GM18511 (cell line): ENCODE data around the gene STMN3.
"Not testable (repeated sequence)": the region's sequence is repeated elsewhere in the genome, so short reads cannot be mapped to it uniquely, and the experiment has no call there.

Source experiments
- ATAC-seq: cut with Tn5 transposase; IDR thresholded peaks from one replicate; pipeline ENCODE4 v1.9.1; 2021; ENCODE audit warnings: mild to moderate bottlenecking, moderate library complexity; ENCODE audit not compliant: unreplicated experiment

Gene STMN3

DNA sequence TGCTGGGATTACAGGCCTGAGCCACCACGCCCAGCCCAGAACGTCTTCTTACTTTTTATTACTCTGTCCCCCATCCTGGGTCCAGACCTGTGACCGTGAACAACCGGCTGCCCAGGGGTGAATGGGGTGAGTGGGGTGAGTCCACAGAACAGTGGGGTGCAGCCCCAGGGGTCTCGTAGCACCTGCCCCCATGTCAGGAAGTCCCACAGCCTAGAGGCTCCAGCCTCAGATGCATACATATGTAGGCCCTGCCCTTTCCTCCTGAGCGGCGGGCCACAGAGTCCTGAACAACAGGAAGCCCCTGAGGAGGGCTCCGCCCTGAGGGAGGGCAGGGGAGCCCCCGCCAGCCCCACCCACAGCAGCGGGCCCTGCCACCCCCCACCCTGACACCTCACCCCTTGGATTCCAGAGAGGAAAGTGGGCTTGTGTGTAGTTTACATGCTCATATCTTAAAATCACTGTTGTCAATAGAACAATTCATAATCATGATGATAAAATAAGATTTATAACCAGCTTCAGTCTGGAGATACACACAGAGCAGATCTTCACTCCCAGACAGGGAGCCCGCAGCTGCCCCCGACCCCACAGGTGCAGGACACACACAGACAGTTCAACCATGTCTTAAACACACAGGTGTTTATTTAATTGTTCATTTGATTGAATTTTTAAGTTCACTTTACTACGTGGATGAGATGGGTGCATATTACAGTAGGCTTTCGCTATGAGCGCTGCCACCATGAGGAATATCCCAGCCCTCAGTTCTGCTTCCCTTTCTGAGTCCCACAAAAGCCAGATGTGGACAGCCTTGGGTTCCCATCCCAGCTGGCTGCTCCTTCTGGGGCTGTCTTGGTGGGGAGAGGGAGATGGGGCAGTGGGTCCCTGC is 13.9 kb downstream of the STMN3 start:
- no peak for ATAC-seq

DNA sequence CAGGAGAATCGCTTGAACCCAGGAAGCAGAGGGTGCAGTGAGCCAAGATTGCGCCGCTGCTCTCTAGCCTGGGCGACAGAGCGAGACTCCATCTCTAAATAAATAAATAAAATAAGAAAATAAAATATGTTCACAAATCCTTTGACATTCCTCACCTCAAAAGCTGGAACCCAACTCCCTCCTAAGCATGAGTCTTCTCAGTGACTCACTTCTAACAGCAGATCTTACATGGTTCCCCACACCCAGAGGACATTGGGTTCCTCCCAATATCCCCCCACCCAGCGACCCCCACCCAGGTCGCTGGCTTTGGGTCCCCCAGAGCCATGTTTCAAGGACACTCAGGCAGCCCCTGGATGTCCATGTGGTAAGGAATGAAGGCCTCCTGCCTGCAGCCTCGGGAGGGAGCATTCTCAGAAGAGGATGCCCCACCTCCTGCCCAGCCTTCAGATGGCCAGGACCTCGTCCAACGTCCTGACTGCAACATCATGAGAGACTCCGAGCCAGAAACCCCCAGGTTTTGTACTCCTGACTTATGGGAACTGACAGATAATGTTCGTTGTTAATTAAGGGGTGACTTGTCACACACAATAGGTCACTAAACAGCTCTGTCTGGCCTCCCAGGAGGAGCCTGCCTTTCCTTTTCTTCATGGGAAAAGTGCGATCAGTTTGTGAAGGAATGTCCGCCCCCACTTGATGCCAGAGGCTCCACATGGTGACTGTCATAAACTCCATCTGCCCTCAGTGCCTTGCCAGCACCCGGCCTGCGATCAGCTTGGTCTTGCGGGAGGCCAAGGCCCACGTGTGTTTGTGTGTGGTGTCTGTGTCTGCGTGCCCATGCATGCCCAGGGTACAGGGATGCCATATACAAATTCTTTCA is 16.2 kb downstream of the STMN3 start:
- ATAC-seq: no peak

DNA sequence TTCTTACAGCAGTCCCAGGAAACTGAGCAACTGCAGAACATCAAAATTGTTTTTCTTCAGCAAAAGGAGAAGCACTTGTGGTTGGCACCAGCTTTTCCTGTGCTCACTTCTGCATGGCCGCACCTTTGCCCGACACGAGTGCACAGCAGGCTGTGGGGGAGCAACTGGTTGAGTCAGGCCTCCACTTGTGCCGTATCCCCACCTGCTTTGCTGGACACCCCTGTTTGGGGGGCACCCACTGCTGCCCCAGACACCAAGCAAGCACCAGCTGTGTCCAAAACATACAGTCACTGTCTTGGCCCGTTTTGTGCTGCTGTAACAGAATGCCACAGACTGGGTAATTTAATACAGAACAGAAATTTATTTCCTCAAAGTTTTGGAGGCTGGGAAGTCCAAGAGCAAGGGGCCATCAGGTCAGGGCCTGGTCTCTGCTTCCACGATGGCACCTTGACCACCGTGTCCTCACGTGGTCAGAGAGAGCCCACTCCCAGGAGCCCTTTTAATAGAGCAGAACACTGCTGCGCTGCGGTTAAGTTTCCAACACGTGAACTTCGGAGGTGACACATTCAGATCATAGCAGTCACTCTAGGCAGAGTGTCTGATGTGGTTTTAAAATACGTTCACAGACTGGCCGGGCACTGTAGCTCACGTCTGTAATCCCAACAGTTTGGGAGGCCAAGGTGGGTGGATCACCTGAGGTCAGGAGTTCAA is 17.6 kb downstream of the STMN3 start:
- ATAC-seq: peak; percentile 73

DNA sequence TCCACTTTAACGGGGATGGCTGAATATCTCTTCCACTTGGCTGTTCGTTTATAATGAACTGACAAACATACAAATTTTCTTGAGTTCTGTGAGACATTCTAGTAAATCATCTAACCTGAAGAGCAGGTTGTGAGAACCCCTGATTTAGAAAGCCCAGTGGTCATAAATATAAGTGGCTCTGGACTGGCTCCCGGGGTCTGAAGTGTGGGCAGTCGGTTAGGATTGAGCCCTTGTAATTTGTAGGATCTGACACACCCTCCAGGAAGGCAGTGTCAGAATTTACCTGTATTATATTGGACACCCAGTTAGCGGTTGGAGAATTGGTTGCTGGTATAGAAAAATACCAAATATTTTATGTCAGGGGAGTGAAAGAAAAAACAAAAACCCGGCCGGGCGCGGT is 19.5 kb downstream of the STMN3 start:
- ATAC-seq: no peak

DNA sequence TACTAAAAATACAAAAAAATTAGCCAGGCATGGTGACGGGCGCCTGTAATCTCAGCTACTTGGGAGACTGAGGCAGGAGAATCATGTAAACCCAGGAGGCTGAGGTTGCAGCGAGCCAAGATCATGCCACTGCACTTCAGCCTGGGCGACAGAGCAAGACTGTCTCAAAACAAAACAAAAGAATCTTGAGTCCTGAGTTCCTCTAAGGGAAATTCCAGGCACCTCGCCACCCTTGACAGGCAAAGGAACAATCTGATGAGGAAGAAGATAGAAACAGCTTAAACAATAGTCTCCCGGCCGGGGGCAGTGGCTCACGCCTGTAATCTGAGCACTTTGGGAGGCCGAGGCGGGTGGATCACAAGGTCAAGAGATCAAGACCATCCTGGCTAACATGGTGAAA is 21.8 kb downstream of the STMN3 start:
- not testable (repeated sequence) for ATAC-seq

DNA sequence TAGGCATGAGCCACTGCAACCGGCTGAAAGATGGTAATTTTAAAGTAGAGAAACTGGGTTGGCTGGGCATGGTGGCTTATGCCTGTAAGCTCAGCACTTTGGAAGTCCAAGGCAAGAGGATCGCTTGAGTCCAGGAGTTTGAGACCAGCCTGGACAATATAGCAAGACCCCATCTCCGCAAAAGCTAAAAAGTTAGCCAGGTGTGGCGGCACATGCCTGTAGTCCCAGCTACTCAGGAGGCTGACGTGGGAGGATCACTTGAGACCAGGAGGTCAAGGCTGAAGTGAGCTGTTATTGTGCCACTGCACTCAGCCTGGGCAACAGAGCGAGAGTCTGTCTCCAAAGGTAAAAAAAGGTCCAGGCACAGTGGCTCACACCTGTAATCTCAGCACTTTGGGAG is 22.3 kb downstream of the STMN3 start:
- not testable (repeated sequence) for ATAC-seq

DNA sequence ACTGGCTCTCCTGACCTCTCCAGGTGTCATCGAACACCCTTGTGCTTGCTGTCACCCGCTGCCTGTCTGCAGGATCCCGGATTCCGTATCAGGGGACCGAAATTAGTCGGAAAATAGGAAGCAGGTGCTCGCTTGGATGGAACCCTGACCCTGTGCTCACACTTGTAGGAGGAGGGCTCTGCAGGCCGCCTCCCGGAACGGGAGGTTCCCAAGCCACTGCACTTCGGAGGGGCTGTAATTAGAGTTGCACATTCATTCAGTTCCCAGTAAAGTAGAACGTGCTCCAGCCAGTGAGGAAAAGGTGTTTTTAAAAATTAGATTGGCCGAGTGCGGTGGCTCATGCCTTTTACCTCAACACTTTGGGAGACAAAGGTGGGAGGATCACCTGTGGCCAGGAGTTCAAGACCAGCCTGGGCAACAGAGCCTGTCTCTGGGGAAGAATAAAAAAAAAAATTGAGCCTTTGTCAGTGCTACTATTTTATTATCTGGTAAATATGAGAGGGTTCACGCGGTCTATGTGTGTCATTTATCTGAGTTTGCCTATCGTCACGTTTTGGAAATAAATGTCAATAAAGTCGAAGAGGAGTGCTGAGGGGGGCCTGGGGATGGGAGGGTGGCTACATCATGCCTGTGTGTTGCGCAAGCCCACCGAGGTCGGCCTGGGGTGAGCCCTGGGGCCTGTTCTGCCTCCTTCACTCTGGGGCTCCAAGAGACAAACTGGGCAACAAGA is 24.8 kb downstream of the STMN3 start:
- ATAC-seq: no peak

DNA sequence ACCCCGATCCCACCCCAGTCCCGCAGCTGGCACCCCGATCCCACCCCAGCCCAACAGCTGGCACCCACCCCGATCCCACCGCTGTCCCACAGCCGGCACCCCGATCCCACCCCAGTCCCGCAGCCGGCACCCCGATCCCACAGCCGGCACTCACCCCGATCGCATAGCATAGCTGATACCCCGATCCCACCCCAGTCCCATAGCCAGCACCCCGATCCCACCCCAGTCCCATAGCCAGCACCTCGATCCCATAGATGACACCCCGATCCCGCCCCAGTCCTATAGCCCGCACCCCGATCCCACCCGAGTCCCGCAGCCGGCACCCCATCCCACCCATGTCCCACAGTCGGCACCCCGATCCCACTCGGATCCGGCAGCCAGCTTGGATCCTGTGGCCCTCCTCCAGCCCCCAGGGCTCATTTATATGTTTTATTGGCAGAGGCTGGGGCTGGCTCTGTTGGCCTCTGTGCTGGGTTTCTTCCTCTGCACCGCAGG is 25.4 kb downstream of the STMN3 start:
- ATAC-seq: no peak

DNA sequence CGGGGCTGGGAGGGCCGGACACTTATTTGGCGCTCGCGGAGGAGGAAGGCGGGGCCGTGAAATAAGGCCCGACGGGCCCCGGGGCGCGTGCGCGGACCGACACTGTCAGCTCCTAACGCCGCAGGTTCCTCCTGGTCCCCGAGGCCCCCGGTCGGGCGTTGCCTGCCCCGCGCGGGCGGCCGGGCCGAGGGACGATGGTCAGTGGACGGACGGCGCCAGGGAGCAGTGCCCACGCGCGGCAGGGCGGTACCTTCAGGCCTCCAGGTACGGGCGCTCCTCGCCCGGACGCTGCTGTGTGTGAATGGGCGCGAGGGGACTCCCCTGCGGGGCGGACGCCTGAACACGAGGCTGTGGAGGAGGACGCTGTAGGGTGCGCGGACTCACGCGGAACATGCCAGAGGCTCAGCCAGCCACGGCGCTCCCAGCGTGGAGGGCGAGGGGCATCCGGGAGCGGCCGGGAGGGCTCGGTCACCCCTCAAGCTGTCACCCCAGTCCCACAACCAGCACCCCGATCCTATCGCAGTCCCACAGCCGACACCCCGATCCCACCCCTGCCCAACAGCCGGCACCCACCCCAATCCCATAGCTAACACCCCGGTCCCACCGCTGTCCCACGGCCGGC is 26.0 kb downstream of the STMN3 start:
- peak; percentile 71 for ATAC-seq

DNA sequence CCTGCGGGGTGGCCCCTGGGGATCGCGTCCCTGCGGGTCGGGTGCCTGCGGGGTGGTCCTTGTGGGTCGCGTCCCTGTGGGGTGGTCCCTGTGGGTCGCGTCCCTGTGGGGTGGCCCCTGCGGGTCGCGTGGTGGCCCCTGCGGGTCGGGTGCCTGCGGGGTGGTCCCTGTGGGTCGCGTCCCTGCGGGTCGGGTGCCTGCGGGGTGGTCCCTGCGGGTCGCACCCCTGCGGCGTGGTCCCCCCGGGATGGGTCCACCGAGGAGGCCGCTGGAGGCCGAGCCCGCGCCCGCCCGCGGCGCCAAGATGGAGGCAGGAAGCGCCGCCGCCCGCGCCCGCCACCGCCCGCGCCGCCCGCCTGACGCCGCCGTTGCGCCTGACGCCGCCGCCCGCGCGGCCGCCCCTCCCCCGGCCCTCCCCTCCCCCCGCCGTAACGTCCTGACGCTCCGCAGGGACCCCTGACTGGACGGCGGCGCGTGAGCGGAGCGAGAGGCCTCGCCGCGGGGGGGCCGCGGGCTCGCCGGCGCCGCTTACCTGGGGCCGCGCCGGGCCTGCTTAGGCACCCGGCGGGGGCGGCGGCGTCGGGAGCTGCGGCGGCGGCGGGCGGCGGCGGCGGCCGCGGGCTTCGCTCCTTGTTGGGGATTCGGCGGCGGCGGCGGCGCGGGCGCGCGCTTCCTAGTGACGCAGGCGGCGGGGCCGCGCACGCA is 26.6 kb downstream of the STMN3 start, which contains the start of gene GMEB2:
Gene GMEB2 (minus strand): TSS at position 678 of the 705 bp plus-strand sequence. CDS start 7,704 bp downstream, outside the sequence.
- ATAC-seq: peak; percentile 52

DNA sequence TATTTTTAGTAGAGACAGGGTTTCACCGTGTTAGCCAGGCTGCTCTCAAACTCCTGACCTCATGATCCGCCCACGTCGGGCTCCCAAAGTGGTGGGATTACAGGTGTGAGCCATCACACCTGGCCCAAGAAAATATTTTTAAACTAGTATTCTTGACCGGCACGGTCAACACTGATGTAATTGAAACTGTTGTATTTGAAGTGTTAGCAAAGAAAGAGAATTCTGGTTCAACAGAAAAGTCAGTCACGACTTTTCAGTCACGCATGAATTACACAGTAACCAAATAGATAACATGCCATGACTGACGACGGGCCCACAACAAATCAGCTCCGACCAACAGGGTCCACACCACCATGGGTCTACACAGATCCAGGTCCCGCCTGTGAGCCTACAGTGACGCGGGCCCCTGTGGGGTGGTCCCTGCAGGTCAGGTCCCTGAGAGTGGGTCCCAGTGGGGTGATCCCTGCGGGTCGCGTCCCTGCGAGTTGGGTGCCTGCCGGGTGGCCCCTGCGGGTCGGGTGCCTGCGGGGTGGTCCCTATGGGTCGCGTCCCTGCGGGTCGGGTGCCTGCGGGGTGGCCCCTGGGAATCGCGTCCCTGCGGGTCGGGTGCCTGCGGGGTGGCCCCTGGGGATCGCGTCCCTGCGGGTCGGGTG is 27.3 kb downstream of the STMN3 start:
- ATAC-seq: no peak

DNA sequence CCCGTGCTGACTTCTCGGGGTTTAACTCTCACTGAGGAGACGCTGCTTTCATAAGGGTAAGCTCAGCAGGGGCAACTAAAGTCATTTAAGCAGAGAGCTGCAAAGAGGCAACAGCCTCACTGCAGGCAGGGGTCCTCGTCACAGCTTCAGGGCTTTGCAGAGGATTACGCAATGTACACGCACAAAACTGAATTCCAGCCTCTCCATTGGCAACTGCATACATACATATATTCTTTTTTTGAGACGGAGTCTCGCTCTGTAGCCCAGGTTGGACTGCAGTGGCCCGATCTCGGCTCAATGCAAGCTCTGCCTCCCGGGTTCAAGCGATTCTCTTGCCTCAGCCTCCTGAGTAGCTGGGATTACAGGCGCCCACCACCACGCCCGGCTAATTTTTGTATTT is 28.7 kb downstream of the STMN3 start:
- ATAC-seq: no peak

DNA sequence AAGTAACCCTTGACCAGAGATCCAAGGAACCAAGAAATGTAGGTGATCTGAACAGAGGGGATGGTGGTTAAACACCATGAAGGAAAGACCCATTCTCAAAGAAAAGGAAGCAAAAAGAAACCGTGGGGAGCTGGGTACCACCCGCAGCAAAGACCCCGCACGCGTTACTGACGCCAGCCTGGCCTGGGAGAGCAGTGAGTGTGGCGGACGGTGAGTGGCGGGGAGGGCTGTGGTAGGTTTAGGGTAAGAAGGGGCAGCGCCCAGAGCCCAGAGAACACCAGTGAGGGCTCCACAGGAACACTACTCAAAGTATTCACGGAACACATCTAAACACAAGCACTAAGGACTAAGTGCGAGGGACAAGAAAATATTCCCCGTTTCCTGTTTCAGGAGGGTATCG is 30.5 kb downstream of the STMN3 start:
- ATAC-seq: no peak

DNA sequence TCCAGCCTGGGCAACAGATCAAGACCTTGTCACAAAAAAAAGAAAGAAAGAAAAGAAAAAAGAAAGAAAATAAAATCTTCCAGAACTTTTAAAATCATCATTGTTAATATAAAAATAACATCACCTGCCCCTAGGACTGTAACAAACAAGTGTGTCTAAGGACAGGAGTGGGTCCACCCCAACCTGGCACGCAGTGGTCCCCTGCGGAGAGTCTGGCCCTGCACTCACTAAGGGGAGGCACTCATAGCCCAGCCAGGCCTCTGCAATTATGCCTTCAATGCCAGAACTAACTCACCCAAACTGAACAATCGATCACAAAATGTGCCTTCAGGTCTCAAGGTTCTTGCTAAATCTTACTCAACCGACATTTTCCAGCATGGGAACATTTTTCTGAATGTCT is 31.1 kb downstream of the STMN3 start:
- ATAC-seq: no peak

DNA sequence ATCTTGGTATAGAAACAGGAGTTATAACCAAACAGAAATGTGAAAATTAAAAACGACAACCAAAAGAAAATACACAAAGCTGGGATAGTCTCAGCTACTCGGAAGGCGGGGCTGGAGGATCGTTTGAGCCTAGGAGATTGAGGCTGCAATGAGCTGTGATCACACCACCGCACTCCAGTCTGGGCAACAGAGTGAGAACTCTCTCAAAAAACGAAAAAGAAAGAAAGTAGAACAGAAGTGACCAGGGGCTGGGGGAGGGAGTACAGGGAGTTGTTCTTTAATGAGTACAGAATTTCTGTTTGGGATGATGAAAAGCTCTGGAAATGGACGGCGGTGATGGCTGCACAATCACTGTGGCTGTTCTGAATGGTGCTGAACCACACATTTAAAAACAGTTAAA is 32.2 kb downstream of the STMN3 start:
- no peak for ATAC-seq

DNA sequence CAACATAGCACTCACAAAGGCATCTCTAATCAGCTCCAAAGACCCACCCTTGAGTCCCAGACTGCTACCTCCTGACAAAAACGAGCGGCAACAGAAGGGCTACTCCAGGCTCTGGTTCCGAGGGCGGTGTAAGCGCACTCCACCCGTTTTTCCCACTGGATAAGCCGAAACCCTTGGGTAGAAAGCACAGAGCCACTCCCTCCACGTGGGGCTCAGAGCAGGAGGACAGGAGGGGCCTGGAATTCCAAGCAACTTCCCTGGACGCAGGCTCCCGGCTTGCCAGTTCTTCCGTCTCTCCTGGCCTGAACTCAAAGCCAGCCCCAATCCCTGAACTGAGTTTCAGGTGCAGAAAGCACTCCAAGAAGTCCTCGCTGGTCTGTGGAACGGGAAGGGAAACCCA is 33.7 kb downstream of the STMN3 start:
- ATAC-seq: no peak

DNA sequence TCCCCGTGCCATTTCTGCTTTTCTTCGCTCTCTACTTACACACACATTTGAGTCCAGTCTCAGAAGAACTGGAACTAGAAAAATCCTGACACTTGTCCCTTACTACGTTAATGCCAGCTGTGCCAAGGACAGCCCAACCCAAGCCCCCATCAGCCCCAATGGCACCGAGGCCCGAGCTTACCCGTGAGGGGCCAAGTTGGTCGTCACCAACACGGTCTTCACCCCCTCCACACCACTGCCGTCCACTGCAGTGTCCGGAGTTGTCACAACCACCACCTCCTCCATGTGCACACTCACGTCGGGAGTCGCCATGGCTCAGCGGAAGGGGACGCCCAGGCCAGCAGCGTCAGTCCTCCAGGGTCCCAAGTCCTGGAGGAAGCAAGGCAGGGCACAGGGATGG is 34.1 kb downstream of the STMN3 start:
- no peak for ATAC-seq

DNA sequence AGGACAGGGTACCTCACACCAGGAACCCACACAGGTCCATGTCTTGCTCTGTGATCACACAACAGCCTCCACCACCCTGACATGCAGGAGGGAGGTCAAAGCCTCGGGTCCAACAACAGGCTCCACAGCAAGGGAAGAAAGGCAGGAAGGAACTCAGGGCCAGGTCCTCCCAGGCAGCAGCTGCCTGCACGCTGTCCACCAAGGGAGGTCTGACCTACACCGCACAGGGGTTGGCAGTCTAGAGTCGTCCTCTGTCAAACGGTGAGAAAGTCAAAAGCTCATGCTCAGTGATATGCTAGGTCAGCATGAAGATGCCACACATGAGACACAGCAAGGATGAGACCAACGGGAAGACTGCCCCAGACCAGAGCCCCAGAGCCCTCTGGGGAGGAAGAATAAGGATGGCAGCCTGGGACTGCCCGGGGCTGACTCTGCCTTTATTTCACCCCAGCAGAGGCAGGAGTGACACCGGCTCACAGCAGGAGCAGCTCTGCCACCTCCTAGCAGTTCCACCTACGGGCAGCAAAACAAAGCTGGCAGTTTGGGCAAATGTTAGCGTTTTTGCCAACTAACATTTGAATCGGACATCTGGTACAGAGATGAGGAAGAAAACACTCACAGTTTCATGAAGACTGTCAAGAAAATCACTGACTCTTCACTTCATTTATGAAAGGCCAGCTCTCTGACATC is 34.8 kb downstream of the STMN3 start:
- no peak for ATAC-seq
